ENCODE results near the gene MYL6B. TPM values are rescaled to one million over a fixed set of nuclear protein-coding genes. Genes with fewer than 3 reads are reported as not detected.
A peak's percentile ranks its signal among the peaks of the same experiment; 100 is the strongest.

The MYL6B gene
- total and polyA plus RNA-seq, 9 donors = 32.8 to 99.2 (median 73.4) TPM

DNA sequence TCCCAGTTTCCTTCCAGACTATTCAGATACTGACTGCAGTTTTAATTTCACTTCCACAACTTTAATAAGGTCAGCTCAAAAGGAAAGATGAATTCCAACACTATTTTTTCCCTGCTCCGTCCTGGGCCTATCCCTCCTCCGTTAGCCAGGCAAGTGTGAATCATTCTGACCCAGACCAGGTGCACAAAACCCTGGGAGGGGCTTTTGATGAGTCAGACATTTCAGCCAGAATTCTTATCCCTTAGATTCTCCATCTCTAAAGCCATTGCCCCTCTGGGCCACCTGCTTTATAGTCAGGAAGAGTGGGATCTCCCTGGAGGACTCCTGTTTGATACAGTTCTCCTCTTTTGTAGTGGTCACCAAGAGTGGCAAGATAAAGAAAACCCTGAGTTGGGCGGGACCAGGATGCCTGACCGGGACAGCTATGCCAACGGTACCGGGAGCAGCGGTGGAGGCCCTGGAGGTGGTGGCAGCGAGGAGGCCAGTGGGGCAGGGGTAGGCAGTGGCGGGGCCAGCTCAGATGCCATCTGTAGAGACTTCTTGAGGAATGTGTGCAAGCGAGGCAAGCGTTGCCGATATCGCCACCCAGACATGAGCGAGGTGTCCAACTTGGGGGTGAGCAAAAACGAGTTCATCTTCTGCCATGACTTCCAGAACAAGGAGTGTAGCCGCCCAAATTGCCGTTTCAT is 32.1 kb upstream of the MYL6B start:
- DNase-seq = peak in 4 of 5 donors; percentile 37 to 51 (median 42)
- Histone ChIP-seq H3K36me3 (no peaks in the 10 kb centered on the region), H3K9me3 (no peaks in the 10 kb centered on the region), H3K4me3 (no peak overlapping the region), H3K27ac (peak overlapping the region in 1 of 2 donors; percentile 84), H3K27me3 (no peaks in the 10 kb centered on the region), H3K4me1 (ENCODE audit: insufficient read depth) (peaks cover 2% of the 10 kb centered on the region)
- 84 to 86% (median 85%) methylated on average over 17 of the region's 17 CpGs for WGBS, 3 donors
- TF ChIP-seq EP300 (IDR thresholded peaks at IDR 0.05) (no peak), POLR2A (IDR thresholded peaks at IDR 0.05) (no peak), CTCF (IDR thresholded peaks at IDR 0.05) (no peak)
- intact Hi-C loops (cut with DNase I) = loop anchor here (2.0 to 10.0 kb wide), 5 partner anchors 42 to 1582 kb away; partner anchors contain the start of genes NABP2 (in 2 of the 4), RNF41 (in 2 of the 4), SMARCC2 (in 2 of the 4) and SPRYD4 (in 2 of the 4)

DNA sequence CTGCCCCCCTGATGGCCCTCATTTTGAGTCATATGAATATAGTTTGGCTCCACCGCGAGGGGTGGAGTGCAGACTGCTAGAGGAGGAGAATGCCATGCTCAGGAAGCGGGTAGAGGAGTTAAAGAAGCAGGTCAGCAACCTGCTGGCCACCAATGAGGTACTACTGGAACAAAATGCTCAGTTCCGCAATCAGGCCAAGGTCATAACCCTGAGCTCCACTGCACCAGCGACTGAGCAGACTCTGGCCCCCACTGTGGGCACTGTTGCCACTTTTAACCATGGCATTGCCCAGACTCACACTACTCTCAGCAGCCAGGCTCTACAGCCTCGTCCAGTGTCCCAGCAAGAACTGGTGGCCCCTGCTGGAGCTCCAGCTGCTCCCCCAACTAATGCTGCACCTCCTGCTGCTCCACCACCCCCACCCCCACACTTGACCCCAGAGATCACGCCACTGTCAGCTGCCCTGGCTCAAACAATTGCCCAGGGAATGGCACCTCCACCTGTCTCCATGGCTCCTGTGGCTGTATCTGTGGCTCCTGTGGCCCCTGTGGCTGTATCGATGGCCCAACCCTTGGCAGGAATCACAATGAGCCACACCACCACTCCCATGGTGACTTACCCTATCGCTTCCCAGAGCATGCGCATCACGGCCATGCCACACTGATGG is 31.1 kb upstream of the MYL6B start:
- Histone ChIP-seq H3K9me3 (no peaks in the 10 kb centered on the region), H3K4me1 (ENCODE audit: insufficient read depth) (peaks cover 2% of the 10 kb centered on the region), H3K36me3 (no peaks in the 10 kb centered on the region), H3K4me3 (no peak overlapping the region), H3K27ac (no peak overlapping the region), H3K27me3 (no peaks in the 10 kb centered on the region)
- 74 to 79% (median 77%) methylated on average over 11 of the region's 11 CpGs for WGBS, 3 donors
- intact Hi-C loops (cut with DNase I) = loop anchor here (2.0 to 10.0 kb wide), 5 partner anchors 41 to 1581 kb away; partner anchors contain the start of genes NABP2 (in 2 of the 4), RNF41 (in 2 of the 4), SMARCC2 (in 2 of the 4) and SPRYD4 (in 2 of the 4)
- TF ChIP-seq POLR2A (IDR thresholded peaks at IDR 0.05) = no peak
- no peak for TF ChIP-seq CTCF (IDR thresholded peaks at IDR 0.05)
- no peak for TF ChIP-seq EP300 (IDR thresholded peaks at IDR 0.05)
- no peak for DNase-seq

DNA sequence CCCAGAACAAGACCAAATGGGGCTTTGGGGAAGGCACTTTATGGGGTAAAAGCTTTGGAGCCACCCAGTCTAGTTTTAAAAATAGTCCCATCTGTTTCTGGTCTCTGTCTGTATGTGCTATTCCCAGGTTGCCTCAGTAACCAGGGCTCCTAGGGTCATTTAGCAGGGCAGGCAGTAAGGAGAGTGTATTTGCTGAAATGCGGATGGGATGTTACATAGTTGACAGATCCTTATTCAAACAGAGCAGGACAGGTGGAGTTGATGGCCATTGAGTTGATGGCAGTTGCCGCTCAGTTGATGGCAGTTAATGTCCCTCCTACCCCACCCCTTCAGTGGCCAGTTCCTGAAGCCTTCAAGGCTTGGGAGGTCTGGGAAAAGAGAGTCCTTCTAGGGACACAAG is 29.8 kb upstream of the MYL6B start:
- H3K27me3 ChIP-seq = no peaks in the 10 kb centered on the region
- 81 to 93% (median 91%) methylated on average over 2 of the region's 2 CpGs for WGBS, 3 donors
- no peak overlapping the region for H3K4me3 ChIP-seq
- no peaks in the 10 kb centered on the region for H3K36me3 ChIP-seq
- TF ChIP-seq POLR2A (IDR thresholded peaks at IDR 0.05) (no peak), EP300 (IDR thresholded peaks at IDR 0.05) (no peak), CTCF (IDR thresholded peaks at IDR 0.05) (no peak)
- peaks cover 6% of the 10 kb centered on the region for H3K4me1 ChIP-seq (ENCODE audit: insufficient read depth)
- no peak for DNase-seq
- intact Hi-C loops (cut with DNase I) = loop anchor here in 3 of 4 donors (5.0 to 10.0 kb wide), 4 partner anchors 40 to 1580 kb away; partner anchors contain the start of genes NABP2 (in 2 of the 3), RNF41 (in 2 of the 3) and SPRYD4 (in 2 of the 3)
- no peaks in the 10 kb centered on the region for H3K9me3 ChIP-seq
- H3K27ac ChIP-seq = no peak overlapping the region

DNA sequence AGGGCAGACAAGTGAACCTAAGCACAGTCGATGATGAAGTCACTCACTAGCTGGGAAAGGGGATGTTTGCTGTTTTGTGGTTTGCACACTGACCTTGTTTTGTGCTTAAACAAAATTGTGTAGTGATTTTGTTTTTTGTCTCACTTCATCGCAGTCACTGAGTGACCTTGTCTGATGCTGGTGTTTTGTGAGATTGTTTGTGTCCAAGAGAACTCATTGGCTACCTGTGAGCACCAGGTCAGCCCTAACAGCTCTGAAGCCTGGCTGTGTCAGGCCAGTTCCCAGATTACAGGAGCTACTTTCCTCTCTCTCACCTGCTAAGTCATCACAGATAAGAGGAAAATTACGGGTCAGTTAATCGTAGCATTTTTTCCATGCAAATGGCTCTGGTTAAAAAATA is 28.3 kb upstream of the MYL6B start:
- DNase-seq = no peak
- no peak for TF ChIP-seq CTCF (IDR thresholded peaks at IDR 0.05)
- TF ChIP-seq EP300 (IDR thresholded peaks at IDR 0.05) = no peak
- no peak for TF ChIP-seq POLR2A (IDR thresholded peaks at IDR 0.05)
- Histone ChIP-seq H3K27ac (no peak overlapping the region), H3K27me3 (no peaks in the 10 kb centered on the region), H3K4me1 (ENCODE audit: insufficient read depth) (peaks cover 4% of the 10 kb centered on the region), H3K36me3 (no peaks in the 10 kb centered on the region), H3K4me3 (no peak overlapping the region), H3K9me3 (no peaks in the 10 kb centered on the region)
- 43 to 67% (median 48%) methylated on average over 4 of the region's 4 CpGs for WGBS, 3 donors
- intact Hi-C loops (cut with DNase I) = loop anchor here in 3 of 4 donors (5.0 to 10.0 kb wide), 4 partner anchors 38 to 1578 kb away; partner anchors contain the start of genes NABP2 (in 2 of the 3), RNF41 (in 2 of the 3) and SPRYD4 (in 2 of the 3)
